CD14-positive monocyte (primary cell): ENCODE measurements around the gene POMGNT2. TPM values are rescaled to one million over a fixed set of nuclear protein-coding genes. Genes with fewer than 3 reads are reported as not detected.

Experiments used
- DNase-seq, 3 donors: peaks; one replicate each; pipeline ENCODE4 v3.0.0-alpha.2; 2011 to 2022
- H2AFZ ChIP-seq: 2 replicates; pipeline ENCODE4 v1.6.0; 2012; ENCODE audit warnings: mild to moderate bottlenecking, low read depth, low read length, inconsistent platforms; ENCODE audit not compliant: insufficient read depth, poor library complexity, severe bottlenecking
- H3K27ac ChIP-seq, 2 donors: 1 replicate in 1 of 2; 2 replicates in 1 of 2; pipeline ENCODE4 v1.5.1; 2012 to 2013; ENCODE audit warnings: low read length in 2 of 2, control low read depth in 1 of 2, inconsistent platforms in 1 of 2, low read depth in 1 of 2, mild to moderate bottlenecking in 1 of 2
- H3K27me3 ChIP-seq, 2 donors: one replicate each; pipeline versions ENCODE4 v1.6.0 to v1.6.1; 2011 to 2013; ENCODE audit warnings: low read length in 2 of 2; ENCODE audit not compliant: control insufficient read depth in 2 of 2, insufficient read depth in 2 of 2
- H3K36me3 ChIP-seq, 2 donors: replicated peaks in 1 of 2; 1 replicate in 1 of 2; 2 replicates in 1 of 2; pipeline versions ENCODE4 v1.5.1 to v1.6.1; 2012 to 2013; ENCODE audit warnings: low read length in 2 of 2, control low read depth in 1 of 2, inconsistent platforms in 1 of 2, mild to moderate bottlenecking in 1 of 2; ENCODE audit not compliant: insufficient read depth in 2 of 2, control insufficient read depth in 1 of 2
- H3K4me1 ChIP-seq, 2 donors: 1 replicate in 1 of 2; 2 replicates in 1 of 2; pipeline versions ENCODE4 v1.5.1 to v1.6.1; 2012 to 2013; ENCODE audit warnings: low read length in 2 of 2, control low read depth in 1 of 2, inconsistent platforms in 1 of 2, mild to moderate bottlenecking in 1 of 2, moderate library complexity in 1 of 2; ENCODE audit not compliant: insufficient read depth in 2 of 2, control insufficient read depth in 1 of 2
- H3K4me2 ChIP-seq: replicated peaks from 2 replicates; pipeline ENCODE3; 2012; ENCODE audit warnings: low read length, moderate library complexity, mild to moderate bottlenecking; ENCODE audit not compliant: poor library complexity, severe bottlenecking; ENCODE audit errors: extremely low read depth
- H3K4me3 ChIP-seq, 3 experiments: fragments of 200-600 bp in 1 of 3; sonication (generic) in 1 of 3; replicated peaks in 1 of 3; 1 replicate in 2 of 3; 2 replicates in 1 of 3; pipeline ENCODE4 v1.5.1; 2011 to 2013; ENCODE audit warnings: low read length in 3 of 3, mild to moderate bottlenecking in 3 of 3, control low read depth in 2 of 3, low read depth in 2 of 3, inconsistent platforms in 1 of 3, moderate library complexity in 1 of 3
- H3K79me2 ChIP-seq: 2 replicates; pipeline ENCODE4 v1.6.0; 2012; ENCODE audit warnings: mild to moderate bottlenecking, control low read depth, inconsistent platforms, low read length, moderate library complexity; ENCODE audit not compliant: insufficient read depth
- H3K9ac ChIP-seq: 2 replicates; pipeline ENCODE4 v1.6.0; 2017; ENCODE audit warnings: low read length, mild to moderate bottlenecking; ENCODE audit not compliant: insufficient read depth, poor library complexity, severe bottlenecking
- H3K9me3 ChIP-seq, 2 donors: replicated peaks in 1 of 2; 1 replicate in 1 of 2; 2 replicates in 1 of 2; pipeline versions ENCODE4 v1.5.1 to v1.6.1; 2012 to 2013; ENCODE audit warnings: low read length in 2 of 2, control low read depth in 1 of 2; ENCODE audit not compliant: control insufficient read depth in 1 of 2, insufficient read depth in 1 of 2
- H4K20me1 ChIP-seq: 2 replicates; pipeline ENCODE4 v1.6.0; 2012; ENCODE audit warnings: mild to moderate bottlenecking, low read length, control low read depth, moderate library complexity; ENCODE audit not compliant: insufficient read depth
- H3K27ac Mint-ChIP-seq, 7 donors: one replicate each; pipeline ENCODE4 v1.8.0; 2020; ENCODE audit warnings: mild to moderate bottlenecking in 7 of 7, mixed read lengths in 7 of 7, moderate library complexity in 6 of 7, inconsistent platforms in 2 of 7
- H3K27me3 Mint-ChIP-seq, 3 donors: one replicate each; pipeline ENCODE4 v1.8.0; 2021 to 2022; ENCODE audit warnings: low read depth in 3 of 3, mild to moderate bottlenecking in 3 of 3, mixed read lengths in 3 of 3, moderate library complexity in 3 of 3, inconsistent platforms in 1 of 3
- H3K36me3 Mint-ChIP-seq, 2 donors: one replicate each; pipeline ENCODE4 v1.8.0; 2020; ENCODE audit warnings: mixed read lengths in 2 of 2, inconsistent platforms in 1 of 2, mild to moderate bottlenecking in 1 of 2
- H3K4me1 Mint-ChIP-seq: one replicate; pipeline ENCODE4 v1.8.0; 2020; ENCODE audit warnings: mild to moderate bottlenecking, mixed read lengths
- H3K4me3 Mint-ChIP-seq, 2 donors: one replicate each; pipeline ENCODE4 v1.8.0; 2020; ENCODE audit warnings: mild to moderate bottlenecking in 2 of 2, mixed read lengths in 2 of 2, moderate library complexity in 1 of 2
- H3K9me3 Mint-ChIP-seq, 7 donors: one replicate each; pipeline ENCODE4 v1.8.0; 2020 to 2022; ENCODE audit warnings: mixed read lengths in 7 of 7, mild to moderate bottlenecking in 6 of 7, moderate library complexity in 6 of 7, inconsistent platforms in 2 of 7
- CTCF ChIP-seq: fragments of 200-600 bp; IDR thresholded peaks from one replicate; pipeline ENCODE4 v1.8.0; 2022; ENCODE audit warnings: antibody characterized with exemption, mild to moderate bottlenecking
- WGBS: methylation state at CpG from one replicate; pipeline ENCODE4 v1.1.5; 2013; ENCODE audit warnings: missing lambda C conversion rate; ENCODE audit not compliant: insufficient coverage; 5-methylcytosine and 5-hydroxymethylcytosine counted together
- intact Hi-C, 2 donors: fragments of 100-400 bp; cut with micrococcal nuclease; formaldehyde crosslinking; loops; one replicate each; pipeline versions ENCODE4 v1.15.0 to v1.15.1; 2023
- polyA plus RNA-seq, 3 donors: library from polyadenylated mRNA; depleted of rRNA in 1 of 3; unstranded in 2 of 3; stranded (reverse) in 1 of 3; fragments of 300-500 nt in 2 of 3; fragments of >200 nt in 1 of 3; fragmentation: Illumina TruSeq in 2 of 3; gene quantifications; 1 replicate in 2 of 3; 2 replicates in 1 of 3; pipeline ENCODE4 v1.2.3, GENCODE V29; 2012 to 2021

POMGNT2 gene
- polyA plus RNA-seq, 3 donors: 4.3 to 5.1 (median 4.4) TPM

GRCh38 chr3:43093006-43093405 is 12.9 kb downstream of the POMGNT2 start:
- no peak overlapping the region for H3K4me3 Mint-ChIP-seq
- no peaks in the 10 kb centered on the region for H3K36me3 Mint-ChIP-seq
- DNase-seq: no peak
- WGBS: no CpG with 5 or more reads among the region's 1 CpG
- no peak overlapping the region for H3K9ac ChIP-seq
- no peaks in the 10 kb centered on the region for H3K4me1 Mint-ChIP-seq
- no peaks in the 10 kb centered on the region for H3K9me3 Mint-ChIP-seq
- H2AFZ ChIP-seq: no peak overlapping the region
- no peak overlapping the region for H3K4me2 ChIP-seq
- no peak for TF ChIP-seq CTCF
- peaks cover 0 to 2% (median 0%) of the 10 kb centered on the region in 3 donors for H3K27me3 Mint-ChIP-seq
- intact Hi-C loops: no loop called here
- no peaks in the 10 kb centered on the region for H3K9me3 ChIP-seq
- H3K27me3 ChIP-seq: no peaks in the 10 kb centered on the region
- H3K79me2 ChIP-seq: no peaks in the 10 kb centered on the region
- H4K20me1 ChIP-seq: no peaks in the 10 kb centered on the region
- H3K27ac ChIP-seq: no peak overlapping the region
- H3K4me1 ChIP-seq: no peaks in the 10 kb centered on the region
- H3K27ac Mint-ChIP-seq: no peak overlapping the region
- H3K36me3 ChIP-seq: no peaks in the 10 kb centered on the region
- H3K4me3 ChIP-seq: no peak overlapping the region

- no peaks in the 10 kb centered on the region for H3K36me3 ChIP-seq
- 88% methylated on average over 1 of the region's 4 CpGs for WGBS
- DNase-seq: no peak
- Mint-ChIP-seq H3K9me3 (no peaks in the 10 kb centered on the region), H3K4me1 (no peaks in the 10 kb centered on the region), H3K36me3 (no peaks in the 10 kb centered on the region), H3K27ac (no peak overlapping the region), H3K27me3 (peaks cover 0 to 2% (median 0%) of the 10 kb centered on the region in 3 donors), H3K4me3 (no peak overlapping the region)
- no peak overlapping the region for H3K27ac ChIP-seq
- no peaks in the 10 kb centered on the region for H3K79me2 ChIP-seq
- no peaks in the 10 kb centered on the region for H4K20me1 ChIP-seq
- intact Hi-C loops: no loop called here
- no peaks in the 10 kb centered on the region for H3K27me3 ChIP-seq
- H3K4me1 ChIP-seq: no peaks in the 10 kb centered on the region
- no peak overlapping the region for H3K4me2 ChIP-seq
- H3K9me3 ChIP-seq: no peaks in the 10 kb centered on the region
- H3K4me3 ChIP-seq: no peak overlapping the region
- no peak for TF ChIP-seq CTCF
- no peak overlapping the region for H3K9ac ChIP-seq
- H2AFZ ChIP-seq: no peak overlapping the region
Observed at GRCh38 chr3:43091481-43091880, 14.4 kb downstream of the POMGNT2 start.
